T-helper 22 cell (primary cell): ENCODE measurements around the gene CREB3.

Experiments used
- DNase-seq: peaks from one replicate; pipeline ENCODE4 v3.0.0-alpha.2; 2020; ENCODE audit warnings: low read depth

The CREB3 gene

DNA sequence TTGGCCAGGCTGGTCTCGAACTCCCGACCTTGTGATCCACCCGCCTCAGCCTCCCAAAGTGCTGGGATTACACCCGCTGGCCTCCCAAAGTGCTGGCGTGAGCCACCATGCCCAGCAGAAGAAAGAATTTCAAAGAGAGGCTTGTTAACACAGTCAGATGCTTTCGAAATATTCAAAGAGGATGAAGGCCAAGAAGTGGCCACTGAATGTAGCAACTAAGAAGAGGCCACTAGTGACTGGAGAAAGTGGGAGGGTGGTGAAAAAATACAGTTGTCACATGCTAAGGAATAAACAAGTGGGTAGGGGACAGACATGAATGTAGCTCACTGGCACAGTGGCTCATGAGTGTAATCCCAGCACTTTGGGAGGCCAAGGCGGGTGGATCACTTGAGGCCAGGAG lies 29.8 kb upstream of the CREB3 start:
- no peak for DNase-seq

- no peak for DNase-seq
These were observed 28.4 kb upstream of the CREB3 start for GRCh38 chr9:35703906-35704672.

- DNase-seq, result no peak
These were observed 27.1 kb upstream of the CREB3 start for GRCh38 chr9:35705372-35705771.

GRCh38 chr9:35705836-35706430 lies 26.5 kb upstream of the CREB3 start:
- no peak for DNase-seq

- no peak for DNase-seq
These were observed 25.5 kb upstream of the CREB3 start for GRCh38 chr9:35706951-35707350.

DNA sequence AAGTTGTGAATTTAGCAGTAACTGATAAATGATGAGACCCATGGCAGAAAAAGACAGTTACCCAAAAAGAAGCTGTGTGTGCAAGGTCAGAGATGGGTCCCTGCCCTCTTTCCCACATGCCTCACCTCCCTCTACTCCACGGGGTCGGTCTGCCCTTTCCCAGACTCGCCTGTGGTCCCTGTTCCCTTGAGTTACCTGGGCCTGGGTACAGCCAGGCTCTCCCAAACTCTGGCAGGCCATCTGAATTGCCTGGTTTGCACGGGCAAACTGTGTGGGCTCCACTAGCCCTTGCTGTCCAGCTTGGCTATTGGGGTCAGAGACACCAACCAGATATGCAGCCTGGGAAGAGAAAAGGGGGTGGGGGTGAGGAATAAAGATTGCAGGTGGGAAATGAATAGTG lies 24.3 kb upstream of the CREB3 start:
- DNase-seq, result no peak

- no peak for DNase-seq
These were observed 21.5 kb upstream of the CREB3 start for GRCh38 chr9:35710818-35711500.

DNA sequence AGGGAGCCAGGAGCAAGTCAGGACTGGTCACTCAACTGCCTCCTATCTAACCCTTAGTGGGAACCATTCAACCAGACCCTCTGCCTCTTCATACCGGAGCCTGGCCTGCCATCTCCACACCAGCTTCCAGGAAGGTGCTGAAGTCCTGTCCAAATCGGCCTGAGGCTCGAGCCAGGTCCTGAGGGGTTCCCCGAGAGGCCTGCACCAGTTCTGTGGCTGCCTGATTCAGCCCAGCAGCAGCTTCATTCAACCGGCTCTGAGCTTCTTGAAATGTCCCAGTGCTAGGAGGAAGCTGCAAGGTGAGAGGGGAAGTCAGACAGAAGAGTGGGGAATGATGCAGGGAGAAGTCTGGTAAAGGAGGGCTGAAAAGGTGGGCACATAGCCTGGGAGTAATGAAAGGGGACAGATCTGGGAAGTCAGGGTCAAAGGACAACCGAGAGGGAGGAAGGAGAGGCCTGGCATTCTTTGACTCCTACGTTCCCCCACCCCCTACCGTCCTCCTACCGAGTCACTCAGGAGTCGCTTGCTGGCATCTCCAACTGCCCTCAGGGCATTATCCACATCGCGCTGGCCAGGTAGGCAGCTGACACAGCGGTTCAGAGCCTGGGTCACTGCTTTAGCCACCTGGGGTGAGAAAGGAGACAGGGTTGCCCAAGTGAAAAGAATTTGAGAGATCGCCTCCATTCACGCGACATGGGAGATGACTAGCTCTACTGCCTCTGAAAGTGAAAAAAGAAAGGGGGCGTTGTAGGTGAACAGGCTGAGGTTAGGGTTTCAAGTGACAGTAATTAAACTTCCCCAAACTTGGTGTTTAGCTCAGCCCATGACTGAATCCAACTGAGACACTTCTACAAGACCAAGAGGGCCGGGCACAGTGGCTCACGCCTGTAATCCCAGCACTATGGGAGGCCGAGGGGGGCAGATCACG lies 20.7 kb upstream of the CREB3 start:
- no peak for DNase-seq

DNA sequence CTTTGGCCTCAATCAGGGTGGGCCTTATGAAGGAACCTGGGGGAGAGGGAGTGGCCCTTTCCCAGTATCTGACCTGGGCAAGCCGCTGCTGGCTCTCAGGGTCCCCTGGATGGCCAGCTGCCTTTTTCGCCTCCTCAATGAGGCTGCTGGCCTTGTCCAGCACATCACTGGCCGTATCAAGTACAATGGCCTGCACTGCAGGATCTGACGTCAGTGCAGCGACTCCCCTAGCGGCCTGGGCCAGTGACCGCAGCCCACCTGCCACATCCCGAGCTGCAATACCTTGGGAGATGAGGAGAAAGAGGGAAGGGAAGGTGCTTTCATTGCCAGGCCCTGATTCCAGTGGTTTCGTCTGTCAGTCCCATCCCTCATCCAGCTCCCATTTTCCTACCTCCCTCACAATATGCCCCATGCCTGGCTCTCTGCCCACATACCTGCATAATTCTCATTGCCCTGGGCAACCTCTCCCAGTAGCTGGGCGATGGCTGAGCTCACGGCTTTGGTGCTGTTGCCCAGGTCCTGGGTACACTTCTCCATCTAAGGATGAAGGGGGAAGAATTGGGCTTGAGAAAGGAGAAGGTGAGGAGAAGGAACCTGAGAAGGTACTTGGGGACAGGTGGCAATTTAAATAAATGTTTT lies 19.6 kb upstream of the CREB3 start:
- DNase-seq, result no peak

DNA sequence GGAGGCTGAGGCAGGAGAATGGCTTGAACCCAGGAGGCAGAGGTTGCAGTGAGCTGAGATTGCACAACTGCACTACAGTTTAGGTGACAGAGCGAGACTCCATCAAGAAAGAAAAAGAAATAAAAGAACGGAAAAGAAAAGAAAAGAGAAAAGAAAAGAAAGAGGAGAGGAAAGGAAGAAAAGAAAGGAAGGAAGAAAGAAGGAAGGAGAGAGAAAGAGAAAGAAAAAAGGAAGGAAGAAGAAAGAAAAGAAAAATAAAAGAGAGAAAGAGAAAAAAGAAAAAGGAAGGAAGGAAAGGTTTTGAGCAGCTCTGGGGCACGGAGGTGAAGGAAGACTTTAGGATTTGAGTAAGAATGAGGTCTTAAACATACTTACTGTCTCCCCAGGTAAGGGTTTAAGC lies 18.9 kb upstream of the CREB3 start:
- no peak for DNase-seq

GRCh38 chr9:35714123-35714522 lies 18.3 kb upstream of the CREB3 start:
- no peak for DNase-seq

DNA sequence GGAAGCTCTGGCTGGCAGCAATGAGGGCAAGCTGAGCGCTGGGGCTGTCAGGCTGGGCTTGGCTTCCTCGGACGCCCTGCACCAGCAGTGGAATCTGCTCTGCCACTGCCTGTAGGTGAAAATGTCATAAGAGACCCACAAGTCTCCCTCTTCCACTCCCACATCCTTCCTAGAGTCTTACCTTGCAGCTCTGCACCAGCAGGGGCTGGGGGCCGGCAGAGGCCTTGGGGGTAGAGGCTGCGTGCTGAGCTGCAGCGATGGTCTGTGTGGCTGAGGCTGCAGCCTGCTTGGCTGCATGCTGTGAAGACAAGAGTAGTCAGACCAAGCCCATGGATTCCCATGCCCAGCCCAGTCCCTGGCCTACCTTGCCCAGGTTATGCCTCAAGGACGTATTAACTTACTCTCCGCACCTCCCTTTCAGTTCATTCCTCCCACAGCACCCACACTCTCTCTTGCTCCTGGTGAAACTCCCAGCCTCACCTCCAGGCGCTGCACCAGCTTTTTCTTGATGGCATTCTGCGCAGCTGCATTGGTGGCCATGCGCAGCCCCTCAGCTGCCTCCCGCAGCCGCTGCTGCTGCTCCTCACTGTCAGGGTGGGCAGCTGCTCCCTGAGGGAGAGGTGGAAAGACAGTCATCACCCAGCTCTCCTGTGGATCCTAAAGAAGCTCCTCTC lies 17.8 kb upstream of the CREB3 start:
- no peak for DNase-seq

GRCh38 chr9:35716230-35716629 lies 16.2 kb upstream of the CREB3 start:
- DNase-seq, result no peak

- no peak for DNase-seq
These were observed 15.2 kb upstream of the CREB3 start for GRCh38 chr9:35717132-35717870.

GRCh38 chr9:35718721-35719511 lies 13.6 kb upstream of the CREB3 start:
- no peak for DNase-seq

DNA sequence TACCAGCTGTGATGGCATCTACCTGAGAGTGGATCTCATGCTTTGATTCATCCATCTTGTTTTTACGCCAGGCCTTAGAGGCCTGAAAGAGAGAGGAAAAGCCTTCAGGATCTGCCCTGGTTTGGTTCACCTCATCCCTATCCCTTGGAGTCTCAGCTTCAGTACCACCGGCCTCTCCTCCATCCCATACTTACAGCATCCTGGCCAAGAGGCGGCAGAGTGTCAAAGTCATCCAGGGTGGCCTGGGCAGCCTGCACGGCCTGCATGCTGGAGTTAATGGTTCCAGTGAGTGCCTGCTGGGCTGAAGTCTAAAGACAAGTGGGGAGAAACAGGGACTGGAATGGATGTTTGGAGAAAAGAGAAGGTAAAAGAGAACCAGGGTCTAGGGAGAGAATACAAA lies 12.9 kb upstream of the CREB3 start:
- no peak for DNase-seq

DNA sequence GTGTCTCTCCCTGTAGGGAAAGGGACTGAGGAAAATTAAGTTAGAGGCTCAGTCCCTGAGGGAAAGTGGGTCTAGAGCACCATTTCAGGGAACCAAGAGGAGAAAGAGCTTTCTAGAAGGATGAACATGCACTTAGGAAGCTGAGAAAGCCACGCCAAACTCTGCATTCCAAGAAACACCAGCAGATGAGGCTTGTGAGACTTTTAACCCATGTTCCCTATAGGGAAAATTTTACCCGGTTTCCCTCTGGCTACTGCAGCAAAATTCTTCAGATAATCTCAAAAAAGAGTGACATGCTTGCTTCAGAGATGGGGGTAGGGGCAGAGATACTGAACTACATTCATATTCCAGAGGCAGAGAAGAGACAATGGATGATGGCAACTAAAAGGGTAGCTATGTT lies 9.0 kb upstream of the CREB3 start:
- no peak for DNase-seq

DNA sequence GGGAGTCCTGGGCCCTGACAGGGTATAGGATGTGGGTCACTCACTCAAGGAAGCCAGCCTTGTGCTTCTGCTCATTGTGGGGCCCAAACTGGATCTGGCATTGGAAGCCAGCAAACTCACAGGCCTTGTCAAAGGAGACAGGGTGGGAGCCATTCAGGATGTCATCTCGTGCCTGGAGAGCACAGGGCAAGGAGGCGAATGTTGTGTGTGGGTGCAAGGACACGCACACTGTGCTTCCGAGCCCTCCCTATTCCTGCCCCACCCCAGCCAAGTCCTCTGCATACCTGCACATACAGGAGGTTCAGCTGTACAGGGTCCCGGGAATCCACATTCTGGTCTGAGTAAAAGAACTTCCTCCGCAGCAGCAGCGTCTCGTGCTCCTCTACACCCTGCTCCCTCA lies 8.6 kb upstream of the CREB3 start:
- no peak for DNase-seq

- no peak for DNase-seq
These were observed 7.1 kb upstream of the CREB3 start for GRCh38 chr9:35725362-35725761.

GRCh38 chr9:35726931-35727330 lies 5.5 kb upstream of the CREB3 start:
- no peak for DNase-seq
